ENCODE data around the gene PTPRD. TPM values are rescaled to one million over a fixed set of nuclear protein-coding genes. Genes with fewer than 3 reads are reported as not detected.

The PTPRD gene
- total and polyA plus RNA-seq, 7 experiments from 2014 or later: 0.71 TPM; not detected in 6

DNA sequence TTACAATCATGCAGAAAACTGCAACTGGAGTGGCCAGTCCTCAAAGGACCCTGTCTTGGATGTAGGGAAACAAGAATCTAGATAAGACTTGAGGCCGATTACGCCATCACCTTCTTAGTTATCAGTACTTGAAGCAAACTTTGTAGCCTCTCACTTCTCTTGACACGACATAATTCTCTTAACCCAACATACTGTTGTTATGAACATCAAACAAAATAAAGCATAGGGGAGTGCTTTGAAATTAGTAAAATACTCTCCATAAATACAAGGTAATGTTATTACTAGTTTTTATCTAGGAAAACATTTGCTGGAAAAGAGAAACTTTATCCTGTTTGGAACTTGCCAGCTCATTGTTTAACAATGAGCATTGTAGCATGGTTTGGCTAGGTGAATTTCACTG, 2238.3 kb downstream of the PTPRD start:
- CTCF ChIA-PET: no interaction called here
- H3K4me1 Mint-ChIP-seq: peaks cover 0 to 2% (median 0%) of the 10 kb centered on the region in 7 donors
- POLR2A ChIA-PET: no interaction called here
- no peaks in the 10 kb centered on the region for H3K36me3 Mint-ChIP-seq
- H3K4me3 Mint-ChIP-seq: no peak overlapping the region
- Histone ChIP-seq H3K27me3 (ENCODE audit: control insufficient read depth in 2 of 2, insufficient read depth in 2 of 2, low read length in 2 of 2) (no peaks in the 10 kb centered on the region), H3K4me1 (ENCODE audit: control insufficient read depth in 2 of 2, insufficient read depth in 2 of 2, low read length in 2 of 2) (no peaks in the 10 kb centered on the region), H3K36me3 (ENCODE audit: control insufficient read depth in 2 of 3, insufficient read depth in 3 of 3, low read length in 3 of 3) (no peaks in the 10 kb centered on the region), H3K9me3 (ENCODE audit: control insufficient read depth in 2 of 3, low read length in 3 of 3) (no peaks in the 10 kb centered on the region), H3K4me3 (ENCODE audit: low read length) (no peak overlapping the region), H3K27ac (ENCODE audit: low read depth, low read length) (no peak overlapping the region)
- intact Hi-C loops (cut with micrococcal nuclease): no loop called here
- H3K9me3 Mint-ChIP-seq: no peaks in the 10 kb centered on the region
- ATAC-seq (no peak), DNase-seq (no peak)
- peaks cover 0 to 4% (median 0%) of the 10 kb centered on the region in 5 donors for H3K27me3 Mint-ChIP-seq
- H3K27ac Mint-ChIP-seq: no peak overlapping the region

DNA sequence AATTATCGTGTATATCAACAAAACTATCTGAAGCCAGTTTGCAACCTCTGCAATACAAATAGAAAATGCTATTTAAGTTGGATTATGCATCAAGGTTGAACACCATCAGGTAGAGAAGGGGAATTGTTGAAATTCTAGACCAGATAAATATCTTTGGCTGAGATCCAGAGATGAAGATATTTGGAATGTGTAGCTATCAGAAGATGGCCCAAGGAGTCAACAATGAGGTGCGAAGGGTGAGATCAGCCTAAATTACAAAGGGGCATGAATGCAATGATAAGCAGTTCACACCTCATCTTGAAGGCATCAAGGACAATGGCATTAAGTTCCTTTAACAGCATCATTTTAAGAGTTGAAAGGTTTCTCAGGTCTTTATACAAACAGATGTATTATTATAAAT, 2241.1 kb downstream of the PTPRD start:
- DNase-seq: no peak
- ChIA-PET CTCF (interaction anchor here (0.6 kb wide), 1 partner anchor 526 kb away, joined by 3 read pairs; no protein-coding TSS in a partner anchor), POLR2A (no interaction called here)
- H3K27me3 Mint-ChIP-seq: peaks cover 0 to 4% (median 0%) of the 10 kb centered on the region in 5 donors
- H3K36me3 Mint-ChIP-seq: no peaks in the 10 kb centered on the region
- no peak for ATAC-seq
- H3K4me3 Mint-ChIP-seq: no peak overlapping the region
- Histone ChIP-seq H3K27me3 (ENCODE audit: control insufficient read depth in 2 of 2, insufficient read depth in 2 of 2, low read length in 2 of 2) (no peaks in the 10 kb centered on the region), H3K36me3 (ENCODE audit: control insufficient read depth in 2 of 3, insufficient read depth in 3 of 3, low read length in 3 of 3) (no peaks in the 10 kb centered on the region), H3K4me3 (ENCODE audit: low read length) (no peak overlapping the region), H3K27ac (ENCODE audit: low read depth, low read length) (no peak overlapping the region), H3K4me1 (ENCODE audit: control insufficient read depth in 2 of 2, insufficient read depth in 2 of 2, low read length in 2 of 2) (no peaks in the 10 kb centered on the region), H3K9me3 (ENCODE audit: control insufficient read depth in 2 of 3, low read length in 3 of 3) (no peaks in the 10 kb centered on the region)
- no peaks in the 10 kb centered on the region for H3K4me1 Mint-ChIP-seq
- H3K27ac Mint-ChIP-seq: no peak overlapping the region
- no peaks in the 10 kb centered on the region for H3K9me3 Mint-ChIP-seq
- intact Hi-C loops (cut with micrococcal nuclease): no loop called here

DNA sequence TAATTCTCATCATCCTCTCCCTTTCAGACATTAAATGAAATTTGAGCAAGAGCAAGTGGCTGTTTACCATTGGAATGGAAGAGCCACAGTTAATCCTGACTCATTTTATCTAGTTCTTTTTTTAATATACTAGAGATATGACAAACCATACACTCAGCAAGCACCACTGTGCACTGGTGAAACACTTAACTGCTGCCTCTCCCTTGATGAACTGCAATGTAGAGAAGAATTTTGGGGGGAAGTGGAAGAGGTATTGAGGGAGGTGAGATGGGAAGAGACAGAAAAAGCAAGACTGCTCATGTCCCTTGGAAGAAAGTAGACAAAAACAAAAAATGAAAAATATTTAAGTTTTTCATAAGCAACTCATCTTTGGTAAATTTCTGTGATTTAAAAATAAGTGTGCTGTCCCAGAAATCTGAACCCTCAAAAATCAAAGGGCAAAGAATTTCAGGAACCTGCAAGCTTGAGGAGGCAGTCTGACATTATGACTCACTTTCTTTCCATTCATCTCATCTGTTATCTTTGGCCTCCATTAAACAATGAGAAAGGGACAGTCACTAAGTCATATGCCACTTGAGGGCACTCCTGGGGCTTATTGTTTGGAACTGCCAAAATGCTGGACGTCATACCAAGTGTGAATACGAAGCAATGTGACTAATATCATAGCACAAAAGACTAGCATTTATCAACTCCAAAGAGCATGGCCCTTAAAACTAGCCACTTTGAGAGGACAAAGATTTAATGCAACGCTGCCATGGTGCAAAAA, 2246.5 kb downstream of the PTPRD start:
- DNase-seq: no peak
- Histone ChIP-seq H3K27ac (ENCODE audit: low read depth, low read length) (no peak overlapping the region), H3K9me3 (ENCODE audit: control insufficient read depth in 2 of 3, low read length in 3 of 3) (no peaks in the 10 kb centered on the region), H3K4me3 (ENCODE audit: low read length) (no peak overlapping the region), H3K27me3 (ENCODE audit: control insufficient read depth in 2 of 2, insufficient read depth in 2 of 2, low read length in 2 of 2) (no peaks in the 10 kb centered on the region), H3K36me3 (ENCODE audit: control insufficient read depth in 2 of 3, insufficient read depth in 3 of 3, low read length in 3 of 3) (no peaks in the 10 kb centered on the region), H3K4me1 (ENCODE audit: control insufficient read depth in 2 of 2, insufficient read depth in 2 of 2, low read length in 2 of 2) (no peaks in the 10 kb centered on the region)
- Mint-ChIP-seq H3K4me1 (peaks cover 0 to 3% (median 0%) of the 10 kb centered on the region in 7 donors), H3K9me3 (no peaks in the 10 kb centered on the region), H3K27ac (no peak overlapping the region), H3K27me3 (peaks cover 0 to 9% (median 0%) of the 10 kb centered on the region in 5 donors), H3K4me3 (no peak overlapping the region), H3K36me3 (no peaks in the 10 kb centered on the region)
- ChIA-PET POLR2A (no interaction called here), CTCF (no interaction called here)
- intact Hi-C loops (cut with micrococcal nuclease): no loop called here
- no peak for ATAC-seq

DNA sequence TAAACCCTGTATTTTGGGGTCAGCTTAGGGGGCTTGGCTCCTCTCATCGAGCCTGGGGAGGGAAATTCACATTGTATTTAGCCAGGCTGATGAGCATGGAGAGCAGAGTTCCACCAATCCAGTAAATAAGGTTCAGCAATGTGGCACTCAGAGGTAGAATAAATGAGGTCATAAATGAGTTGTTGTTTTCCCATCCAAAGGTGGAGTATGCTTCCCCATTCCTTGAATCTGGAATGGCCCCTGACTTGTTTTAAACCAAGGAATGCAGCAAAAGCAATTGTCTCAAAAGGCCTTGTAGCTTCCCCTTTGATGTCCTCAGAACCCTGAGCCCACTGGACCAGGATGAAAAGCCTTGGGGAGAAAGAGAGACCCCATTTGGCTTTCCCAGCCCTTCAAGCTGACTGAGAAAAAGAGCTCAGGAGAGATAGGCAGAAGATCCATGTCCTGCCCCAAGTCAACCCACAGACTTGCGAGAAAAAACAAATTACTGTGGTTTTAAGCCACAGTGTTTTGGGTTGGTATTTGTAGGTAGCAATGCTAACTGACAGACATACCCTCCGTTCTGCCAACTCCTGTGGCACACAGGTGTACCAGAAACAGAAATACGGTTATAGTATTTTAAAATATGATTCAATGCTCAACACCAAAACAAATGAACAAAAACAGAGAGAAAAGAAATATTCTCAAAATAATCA, 2247.2 kb downstream of the PTPRD start:
- Mint-ChIP-seq H3K27ac (no peak overlapping the region), H3K4me1 (peaks cover 0 to 3% (median 0%) of the 10 kb centered on the region in 7 donors), H3K4me3 (no peak overlapping the region), H3K27me3 (peaks cover 0 to 9% (median 0%) of the 10 kb centered on the region in 5 donors), H3K9me3 (no peaks in the 10 kb centered on the region), H3K36me3 (no peaks in the 10 kb centered on the region)
- CTCF ChIA-PET: no interaction called here
- H3K9me3 ChIP-seq (ENCODE audit: control insufficient read depth in 2 of 3, low read length in 3 of 3): no peaks in the 10 kb centered on the region
- POLR2A ChIA-PET: no interaction called here
- H3K27ac ChIP-seq (ENCODE audit: low read depth, low read length): no peak overlapping the region
- H3K4me3 ChIP-seq (ENCODE audit: low read length): no peak overlapping the region
- H3K4me1 ChIP-seq (ENCODE audit: control insufficient read depth in 2 of 2, insufficient read depth in 2 of 2, low read length in 2 of 2): no peaks in the 10 kb centered on the region
- no peaks in the 10 kb centered on the region for H3K36me3 ChIP-seq (ENCODE audit: control insufficient read depth in 2 of 3, insufficient read depth in 3 of 3, low read length in 3 of 3)
- intact Hi-C loops (cut with micrococcal nuclease): no loop called here
- DNase-seq (no peak), ATAC-seq (no peak)
- no peaks in the 10 kb centered on the region for H3K27me3 ChIP-seq (ENCODE audit: control insufficient read depth in 2 of 2, insufficient read depth in 2 of 2, low read length in 2 of 2)

DNA sequence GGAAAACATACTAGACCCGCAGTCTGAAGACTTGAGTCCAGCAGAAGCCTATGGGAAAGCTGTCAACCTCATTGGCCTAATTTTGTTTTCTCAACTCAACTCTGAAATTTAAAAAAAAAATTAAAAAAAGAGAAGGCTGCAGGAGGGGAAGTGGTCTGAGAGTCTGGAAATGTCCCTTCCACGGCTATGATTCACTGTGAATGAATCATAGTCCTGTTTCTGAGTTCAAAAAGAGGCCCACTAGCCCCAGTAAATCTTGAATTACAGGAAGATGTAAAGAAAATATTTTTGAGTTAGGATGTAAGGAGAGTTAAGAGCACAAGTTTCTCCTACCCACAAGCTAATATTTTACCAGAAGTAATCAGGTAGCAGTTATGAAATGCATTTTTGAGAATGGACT, 2247.8 kb downstream of the PTPRD start:
- no peaks in the 10 kb centered on the region for H3K36me3 ChIP-seq (ENCODE audit: control insufficient read depth in 2 of 3, insufficient read depth in 3 of 3, low read length in 3 of 3)
- H3K4me1 Mint-ChIP-seq: peaks cover 0 to 3% (median 0%) of the 10 kb centered on the region in 7 donors
- DNase-seq (no peak), ATAC-seq (no peak)
- POLR2A ChIA-PET: no interaction called here
- H3K36me3 Mint-ChIP-seq: no peaks in the 10 kb centered on the region
- intact Hi-C loops (cut with micrococcal nuclease): no loop called here
- H3K27me3 ChIP-seq (ENCODE audit: control insufficient read depth in 2 of 2, insufficient read depth in 2 of 2, low read length in 2 of 2): no peaks in the 10 kb centered on the region
- H3K4me3 ChIP-seq (ENCODE audit: low read length): no peak overlapping the region
- H3K27me3 Mint-ChIP-seq: peaks cover 0 to 9% (median 0%) of the 10 kb centered on the region in 5 donors
- H3K27ac Mint-ChIP-seq: no peak overlapping the region
- H3K27ac ChIP-seq (ENCODE audit: low read depth, low read length): no peak overlapping the region
- no peaks in the 10 kb centered on the region for H3K4me1 ChIP-seq (ENCODE audit: control insufficient read depth in 2 of 2, insufficient read depth in 2 of 2, low read length in 2 of 2)
- no peaks in the 10 kb centered on the region for H3K9me3 ChIP-seq (ENCODE audit: control insufficient read depth in 2 of 3, low read length in 3 of 3)
- no peaks in the 10 kb centered on the region for H3K9me3 Mint-ChIP-seq
- CTCF ChIA-PET: no interaction called here
- H3K4me3 Mint-ChIP-seq: no peak overlapping the region

DNA sequence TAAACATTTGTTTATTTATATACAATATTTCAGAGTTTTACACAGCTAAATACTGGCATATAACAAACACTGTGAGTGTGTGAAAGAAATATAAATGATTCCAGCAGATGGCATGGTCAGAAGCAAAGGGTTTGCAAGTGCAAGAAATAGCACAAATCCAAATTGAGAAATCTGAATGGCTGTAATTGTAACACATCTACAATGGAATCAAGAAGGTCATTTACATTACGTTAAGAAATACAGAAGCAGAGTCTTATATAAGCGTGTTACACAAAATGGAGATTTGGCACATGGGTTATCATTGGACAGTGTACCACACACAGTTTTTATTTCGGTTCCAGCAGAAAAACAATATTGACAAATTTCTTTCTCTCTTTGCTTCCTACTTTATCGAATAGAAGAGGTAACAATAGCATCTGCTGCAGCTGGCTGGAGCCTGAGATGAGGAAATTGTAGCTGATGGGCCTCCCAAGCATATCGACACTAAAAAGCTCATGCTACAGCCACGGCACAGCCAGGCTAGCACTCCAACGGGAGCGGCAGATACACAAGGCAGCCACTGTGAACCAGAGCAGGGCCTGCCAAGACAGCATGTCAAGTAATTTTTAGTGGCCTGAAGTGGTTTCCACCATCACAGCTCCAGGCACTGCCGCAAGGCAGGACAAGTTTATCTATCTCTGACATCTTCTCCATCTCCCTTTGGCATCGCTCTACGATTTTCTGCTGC, 2248.6 kb downstream of the PTPRD start:
- H3K4me3 Mint-ChIP-seq: no peak overlapping the region
- POLR2A ChIA-PET: no interaction called here
- no peak for ATAC-seq
- Histone ChIP-seq H3K27ac (ENCODE audit: low read depth, low read length) (no peak overlapping the region), H3K4me1 (ENCODE audit: control insufficient read depth in 2 of 2, insufficient read depth in 2 of 2, low read length in 2 of 2) (no peaks in the 10 kb centered on the region), H3K4me3 (ENCODE audit: low read length) (no peak overlapping the region), H3K9me3 (ENCODE audit: control insufficient read depth in 2 of 3, low read length in 3 of 3) (no peaks in the 10 kb centered on the region), H3K27me3 (ENCODE audit: control insufficient read depth in 2 of 2, insufficient read depth in 2 of 2, low read length in 2 of 2) (no peaks in the 10 kb centered on the region), H3K36me3 (ENCODE audit: control insufficient read depth in 2 of 3, insufficient read depth in 3 of 3, low read length in 3 of 3) (no peaks in the 10 kb centered on the region)
- CTCF ChIA-PET: no interaction called here
- no peaks in the 10 kb centered on the region for H3K9me3 Mint-ChIP-seq
- no peak overlapping the region for H3K27ac Mint-ChIP-seq
- intact Hi-C loops (cut with micrococcal nuclease): no loop called here
- peaks cover 0 to 3% (median 0%) of the 10 kb centered on the region in 7 donors for H3K4me1 Mint-ChIP-seq
- no peak for DNase-seq
- peaks cover 0 to 13% (median 0%) of the 10 kb centered on the region in 5 donors for H3K27me3 Mint-ChIP-seq
- no peaks in the 10 kb centered on the region for H3K36me3 Mint-ChIP-seq
